HepG2 (cell line): Measurements from ENCODE around the gene TADA2A. TPM values are rescaled to one million over a fixed set of nuclear protein-coding genes. Genes with fewer than 3 reads are reported as not detected.

ENCODE experiments used
- ATF7 ChIP-seq, 2 experiments: fragments of 450-650 bp in 1 of 2; sonication (generic) in 1 of 2; formaldehyde crosslinking in 1 of 2; IDR thresholded peaks; 2 replicates each; pipeline versions ENCODE4 v1.4.0 to v1.6.1; 2016 to 2020; ENCODE audit warnings: antibody characterized with exemption in 1 of 2, mild to moderate bottlenecking in 1 of 2, missing genetic modification reagents in 1 of 2
- CBFB ChIP-seq: sonication (generic); formaldehyde crosslinking; IDR thresholded peaks from 2 replicates; pipeline ENCODE4 v1.4.0; 2020; ENCODE audit warnings: missing genetic modification reagents
- CBX2 ChIP-seq, 2 experiments: fragments of 200-600 bp in 1 of 2; sonication (generic); formaldehyde crosslinking in 1 of 2; IDR thresholded peaks; 2 replicates each; pipeline versions ENCODE4 v1.7.0 to v1.8.1; 2018 to 2022; ENCODE audit warnings: low read depth in 2 of 2, low read length in 1 of 2, mild to moderate bottlenecking in 1 of 2, missing genetic modification reagents in 1 of 2
- CENPBD1 ChIP-seq: sonication (generic); formaldehyde crosslinking; IDR thresholded peaks from 2 replicates; pipeline ENCODE4 v1.8.0; 2022; ENCODE audit warnings: missing genetic modification reagents, low read depth, mild to moderate bottlenecking, borderline replicate concordance
- EED ChIP-seq: sonication (generic); formaldehyde crosslinking; IDR thresholded peaks from 2 replicates; pipeline ENCODE4 v1.5.0; 2020; ENCODE audit warnings: mild to moderate bottlenecking, missing genetic modification reagents
- EZH2 ChIP-seq: conservative IDR thresholded peaks from 2 replicates; pipeline ENCODE4 v1.6.1; 2012; ENCODE audit warnings: mild to moderate bottlenecking, low read depth, low read length, moderate library complexity
- FIP1L1 ChIP-seq: fragments of 200-400 bp; formaldehyde crosslinking; IDR thresholded peaks from 2 replicates; pipeline ENCODE4 v1.6.1; 2018; ENCODE audit warnings: low read depth, mild to moderate bottlenecking, low read length, moderate library complexity, borderline replicate concordance; ENCODE audit not compliant: insufficient read depth
- NFYB ChIP-seq: sonication (generic); formaldehyde crosslinking; IDR thresholded peaks from 2 replicates; pipeline ENCODE4 v1.4.0; 2020; ENCODE audit warnings: missing genetic modification reagents
- RFXANK ChIP-seq: IDR thresholded peaks from 2 replicates; pipeline ENCODE4 v1.6.1; 2016
- STAT5B ChIP-seq: sonication (generic); formaldehyde crosslinking; IDR thresholded peaks from 2 replicates; pipeline ENCODE4 v1.4.0; 2020; ENCODE audit warnings: missing genetic modification reagents
- TGIF2 ChIP-seq: IDR thresholded peaks from 2 replicates; pipeline ENCODE4 v1.6.1; 2016; ENCODE audit warnings: control low read depth, missing compliant biosample characterization
- ZHX1 ChIP-seq: sonication (generic); formaldehyde crosslinking; IDR thresholded peaks from 2 replicates; pipeline ENCODE4 v1.8.1; 2022; ENCODE audit warnings: low read depth, mild to moderate bottlenecking, missing genetic modification reagents
- ZMAT5 ChIP-seq: sonication (generic); formaldehyde crosslinking; IDR thresholded peaks from 2 replicates; pipeline ENCODE4 v1.5.0; 2020; ENCODE audit warnings: mild to moderate bottlenecking, low read depth, missing genetic modification reagents, borderline replicate concordance
- ZNF138 ChIP-seq: sonication (generic); formaldehyde crosslinking; IDR thresholded peaks from 2 replicates; pipeline ENCODE4 v1.5.0; 2020; ENCODE audit warnings: mild to moderate bottlenecking, low read depth, missing genetic modification reagents
- ZNF24 ChIP-seq: fragments of 450-650 bp; IDR thresholded peaks from 2 replicates; pipeline ENCODE4 v1.6.1; 2017; ENCODE audit warnings: antibody characterized with exemption, mild to moderate bottlenecking
- ZNF318 ChIP-seq: sonication (generic); formaldehyde crosslinking; IDR thresholded peaks from 2 replicates; pipeline ENCODE4 v1.4.0; 2020; ENCODE audit warnings: mild to moderate bottlenecking, missing genetic modification reagents
- ZNF781 ChIP-seq: sonication (generic); formaldehyde crosslinking; IDR thresholded peaks from 2 replicates; pipeline ENCODE4 v1.5.1; 2020; ENCODE audit warnings: borderline replicate concordance, mild to moderate bottlenecking, missing genetic modification reagents; ENCODE audit errors: not compliant biosample characterization
- polyA plus RNA-seq, 8 experiments: library from polyadenylated mRNA; depleted of rRNA in 3 of 8; stranded (reverse) in 7 of 8; unstranded in 1 of 8; fragments of >200 nt; fragmentation: Illumina TruSeq in 4 of 8; extraction: Trizol in 4 of 8; gene quantifications; 2 replicates each; pipeline versions ENCODE4 v1.2.1 to v1.2.3, GENCODE V29; 2011 to 2016; ENCODE audit warnings: low read depth in 4 of 8, missing spikeins in 1 of 8, mixed read lengths in 1 of 8; ENCODE audit not compliant: insufficient read depth in 1 of 8
- total RNA-seq, 5 experiments: library from RNA; depleted of rRNA; stranded (reverse); fragments of >200 nt; fragmentation: Illumina TruSeq; extraction: Trizol; gene quantifications; 2 replicates each; pipeline ENCODE4 v1.2.3, GENCODE V29; 2016; ENCODE audit warnings: low read depth in 1 of 5

The TADA2A gene
- total and polyA plus RNA-seq, 2 of the 13 experiments (the other 11 are each of a cell fraction or from before 2014, with no cell fraction given) = 8.0 to 14.0 TPM

DNA sequence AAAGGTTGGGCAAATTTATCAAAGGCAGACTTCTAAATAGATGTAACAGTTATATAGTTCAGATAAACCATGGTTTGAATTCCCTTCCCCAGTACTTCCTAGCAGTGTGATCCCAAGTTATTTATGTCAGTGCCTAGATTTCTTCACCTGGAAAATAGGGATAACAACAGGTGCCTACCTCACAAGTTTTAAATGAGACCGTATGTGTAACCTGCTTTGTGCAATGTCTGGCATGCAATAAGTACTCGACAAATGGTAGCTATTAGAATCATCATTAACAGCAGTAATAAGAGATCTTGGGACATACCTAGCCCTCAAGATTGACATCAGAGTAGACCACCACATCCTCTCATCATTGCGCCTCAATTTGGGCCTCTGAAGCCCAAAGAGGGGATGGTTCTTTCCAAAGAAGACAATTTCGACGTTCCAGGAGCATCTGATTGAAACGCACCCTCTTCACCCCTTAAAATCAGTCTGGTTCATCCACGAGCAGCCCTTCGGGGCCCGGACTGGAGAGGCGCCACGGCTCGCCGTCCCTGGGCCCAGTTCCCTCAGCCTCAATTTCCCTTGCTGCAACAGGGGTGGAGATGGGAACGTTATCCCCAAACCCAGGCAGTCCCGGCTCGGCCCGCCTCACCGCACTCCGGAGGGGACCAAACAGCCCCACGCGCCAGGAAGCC lies 591 bp upstream of the TADA2A start (continued):
- TF ChIP-seq CBFB (CRISPR knock-in tag) = no peak
- no peak for TF ChIP-seq ATF7 (IDR thresholded peaks at IDR 0.05)
- TF ChIP-seq ATF7 (CRISPR knock-in tag; IDR thresholded peaks at IDR 0.05) = no peak
- TF ChIP-seq CBX2 (IDR thresholded peaks at IDR 0.05; ENCODE audit: low read depth, low read length) = no peak
- no peak for TF ChIP-seq CBX2 (CRISPR knock-in tag; IDR thresholded peaks at IDR 0.05; ENCODE audit: low read depth)
- no peak for TF ChIP-seq FIP1L1
- no peak for TF ChIP-seq CENPBD1 (CRISPR knock-in tag)
- no peak; the same call in 1 of the 2 replicates for TF ChIP-seq ZNF138
- no peak for TF ChIP-seq TGIF2 (CRISPR knock-in tag)
- no peak for TF ChIP-seq ZNF781 (CRISPR knock-in tag)
- no peak for TF ChIP-seq RFXANK (CRISPR knock-in tag)
- TF ChIP-seq ZNF318 = peak; percentile 78; the same call in 1 of the 2 replicates
- TF ChIP-seq ZMAT5 (CRISPR knock-in tag) = no peak
- TF ChIP-seq EED (CRISPR knock-in tag) = no peak
- no peak for TF ChIP-seq EZH2
- TF ChIP-seq ZNF24 = no peak
- no peak for TF ChIP-seq ZHX1 (CRISPR knock-in tag)
- no peak for TF ChIP-seq NFYB (CRISPR knock-in tag)
- no peak for TF ChIP-seq STAT5B (CRISPR knock-in tag)
